ENCODE results near the gene GARIN5A.

GARIN5A gene

DNA sequence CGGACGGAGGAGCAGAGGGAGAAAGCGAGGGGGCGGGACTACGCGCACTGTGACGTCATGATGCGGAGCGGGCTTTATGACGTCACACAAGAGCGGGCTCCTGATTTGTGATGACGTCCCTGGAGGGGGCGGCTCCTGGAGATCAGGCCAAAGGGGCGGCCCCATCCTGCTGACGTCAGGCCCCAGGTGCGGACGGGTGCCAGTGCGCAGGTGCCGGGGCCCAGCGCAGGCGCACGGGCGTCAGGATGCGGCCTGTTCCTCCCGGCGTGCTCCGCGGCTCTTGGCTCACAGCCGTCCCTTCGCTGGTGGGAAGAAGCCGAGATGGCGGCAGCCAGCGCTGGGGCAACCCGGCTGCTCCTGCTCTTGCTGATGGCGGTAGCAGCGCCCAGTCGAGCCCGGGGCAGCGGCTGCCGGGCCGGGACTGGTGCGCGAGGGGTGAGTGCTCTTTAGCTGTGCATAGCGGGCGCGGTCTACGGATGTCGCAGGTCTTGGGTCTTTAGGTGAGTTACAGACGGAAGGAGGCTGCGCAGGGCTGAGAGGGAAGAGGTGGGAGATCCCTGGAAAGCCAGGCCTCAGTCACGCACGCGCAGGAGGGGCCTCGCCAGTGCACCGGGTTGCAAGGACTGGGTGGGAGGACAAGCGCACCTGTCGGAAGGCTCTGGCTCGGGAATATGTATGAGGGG lies at the start of gene GARIN5A, which contains the start of gene EMC10:
Gene GARIN5A, minus strand, starts transcription at position 625 of the 683 bp plus-strand sequence. Its CDS starts 460 bp downstream, at position 165.
Gene EMC10, plus strand, starts transcription at position 284 of the 683 bp plus-strand sequence. Its CDS starts 38 bp downstream, at position 322.
- DNase-seq (ENCODE audit: low read depth in 2 of 2): peak; percentile 93 to 95

GRCh38 chr19:50522881-50523280 lies 46.2 kb upstream of the GARIN5A start:
- DNase-seq (ENCODE audit: low read depth in 2 of 2): no peak

- DNase-seq (ENCODE audit: low read depth in 2 of 2): no peak
Observed at GRCh38 chr19:50520822-50521465, 44.3 kb upstream of the GARIN5A start.

GRCh38 chr19:50519006-50519575 lies 42.4 kb upstream of the GARIN5A start:
- DNase-seq (ENCODE audit: low read depth in 2 of 2): no peak

DNA sequence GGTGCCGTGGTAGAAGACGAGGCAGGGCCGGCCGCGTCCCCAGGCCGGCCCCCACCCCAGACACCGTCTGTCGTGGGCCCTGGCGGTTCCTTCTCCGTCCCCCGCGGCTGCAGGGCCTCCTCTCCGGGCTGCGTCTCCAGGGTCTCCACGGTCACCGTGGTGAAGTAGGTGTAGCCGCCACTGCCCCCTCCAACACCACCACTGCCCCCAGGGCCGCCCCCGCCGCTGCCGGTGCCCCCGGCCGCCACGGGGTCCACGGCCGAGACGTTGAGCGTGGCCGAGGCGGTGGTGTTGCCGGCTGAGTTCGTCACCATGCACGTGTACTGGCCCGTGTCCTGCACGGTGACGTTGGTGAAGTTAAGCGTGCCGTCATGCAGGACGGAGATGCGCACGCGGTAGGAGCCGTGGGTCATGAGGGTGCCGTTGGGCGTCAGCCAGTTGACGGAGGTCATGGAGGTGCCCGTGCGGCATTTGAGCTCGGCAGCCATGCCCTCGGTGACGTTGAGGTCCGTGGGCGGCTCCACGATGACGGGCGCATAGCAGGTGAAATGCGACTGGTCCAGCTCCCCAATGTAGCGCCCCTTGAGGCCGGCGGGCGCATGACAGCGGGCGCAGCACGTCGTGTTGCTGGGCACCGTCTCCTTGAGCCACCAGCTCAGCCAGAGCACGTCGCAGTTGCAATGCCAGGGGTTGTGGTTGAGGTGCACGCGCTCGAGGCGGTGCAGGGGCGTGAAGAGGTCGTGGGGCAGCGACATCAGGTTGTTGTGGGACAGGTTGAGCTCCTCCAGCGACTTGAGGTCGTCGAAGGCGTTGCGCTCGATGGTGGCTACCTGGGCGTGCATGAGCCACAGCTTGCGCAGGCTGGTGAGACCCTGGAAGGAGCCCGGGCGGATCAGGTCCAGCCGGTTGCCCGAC lies 41.7 kb upstream of the GARIN5A start:
- DNase-seq (ENCODE audit: low read depth in 2 of 2): no peak

- DNase-seq (ENCODE audit: low read depth in 2 of 2): no peak
Observed at GRCh38 chr19:50517704-50518075, 41.0 kb upstream of the GARIN5A start.

GRCh38 chr19:50516964-50517703 lies 40.5 kb upstream of the GARIN5A start:
- DNase-seq (ENCODE audit: low read depth in 2 of 2): no peak

- DNase-seq (ENCODE audit: low read depth in 2 of 2): no peak
Observed at GRCh38 chr19:50516456-50516855, 39.8 kb upstream of the GARIN5A start.

- no peak for DNase-seq (ENCODE audit: low read depth in 2 of 2)
Observed at GRCh38 chr19:50515168-50515561, 38.5 kb upstream of the GARIN5A start.

GRCh38 chr19:50514346-50515167 lies 37.9 kb upstream of the GARIN5A start:
- DNase-seq (ENCODE audit: low read depth in 2 of 2): no peak

- DNase-seq (ENCODE audit: low read depth in 2 of 2): no peak
Observed at GRCh38 chr19:50513746-50514345, 37.2 kb upstream of the GARIN5A start, which contains the start of gene ASPDH. Gene ASPDH (minus strand): TSS chr19:50513913. CDS start chr19:50513823, 90 bp downstream.

DNA sequence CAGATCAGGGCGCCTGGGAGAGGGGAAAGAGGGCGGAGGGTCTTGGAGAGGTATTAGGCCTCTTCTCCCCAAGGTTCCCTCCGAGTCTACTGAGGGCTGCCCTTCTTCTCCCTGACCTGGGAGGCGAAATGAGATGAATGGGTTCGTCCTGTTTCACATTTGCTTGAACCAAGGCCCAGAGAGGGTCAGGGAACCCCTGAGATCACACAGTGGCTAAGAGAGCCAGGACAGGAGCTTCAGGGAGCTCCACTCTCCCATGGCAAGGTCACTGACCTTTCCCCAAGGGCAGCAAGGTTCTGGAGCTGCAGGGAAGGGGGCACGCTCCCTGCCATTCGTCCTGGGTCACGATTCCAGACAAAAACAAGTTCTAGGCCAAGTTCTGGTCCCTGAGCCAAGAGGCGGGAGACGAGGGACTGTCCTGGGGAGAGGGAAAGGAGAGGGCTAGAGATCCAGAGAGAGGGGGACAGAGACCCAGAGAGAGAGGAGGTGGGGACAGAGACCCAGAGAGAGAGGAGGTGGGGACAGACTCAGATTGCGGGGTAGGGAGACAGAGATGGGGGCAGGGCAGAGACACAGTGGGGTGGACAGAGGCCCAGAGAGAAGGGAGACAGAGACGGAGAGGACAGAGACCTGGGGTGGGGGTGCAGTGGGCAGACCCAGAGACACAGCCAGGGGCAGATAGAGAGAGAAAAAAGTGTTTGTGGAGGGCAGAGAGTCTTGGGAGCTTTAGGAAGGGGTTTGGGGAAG lies 36.5 kb upstream of the GARIN5A start:
- DNase-seq (ENCODE audit: low read depth in 2 of 2): no peak

DNA sequence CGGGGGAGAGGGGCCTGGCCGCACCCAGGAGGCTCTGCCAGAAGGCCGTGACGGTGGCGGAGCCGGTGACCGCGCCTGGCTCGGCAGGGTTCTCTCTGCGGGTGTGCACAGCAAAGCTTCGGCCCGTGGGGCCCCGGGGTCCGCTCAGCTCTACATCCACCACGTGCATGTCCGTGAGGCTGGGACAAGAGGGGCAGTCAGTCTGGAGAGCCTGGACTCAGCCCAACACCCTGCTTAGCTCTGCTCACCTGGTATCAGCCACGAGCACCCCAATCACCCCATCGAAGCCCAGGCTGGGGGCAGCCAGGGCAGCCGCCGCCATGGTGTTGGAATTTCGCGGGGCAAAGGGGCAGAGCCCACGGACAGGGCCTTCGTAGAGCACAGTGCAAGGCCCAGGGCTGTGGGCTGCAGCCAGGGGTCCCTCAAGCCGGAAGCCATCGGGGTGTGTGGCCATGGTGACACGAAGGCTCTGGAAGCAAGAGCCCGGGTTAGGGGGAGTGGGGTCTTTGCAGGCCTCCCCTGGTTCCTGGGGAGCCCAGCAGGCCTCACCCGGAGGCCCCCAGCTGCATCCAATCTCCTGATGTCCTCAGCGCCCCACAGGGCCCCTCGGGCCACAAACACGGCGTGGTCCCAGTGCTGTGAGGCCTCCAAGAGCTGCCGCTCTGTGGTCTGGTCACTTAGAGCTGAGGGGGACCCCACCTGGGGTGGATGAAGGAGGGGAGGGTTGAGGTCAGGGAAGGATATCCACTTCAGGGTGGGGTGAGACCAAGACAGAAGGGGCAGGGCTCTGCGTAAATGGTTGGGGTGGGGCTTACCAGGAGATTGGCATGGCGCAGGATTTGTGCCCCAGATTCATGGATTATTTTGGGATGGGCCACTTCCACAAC lies 35.7 kb upstream of the GARIN5A start:
- no peak for DNase-seq (ENCODE audit: low read depth in 2 of 2)

DNA sequence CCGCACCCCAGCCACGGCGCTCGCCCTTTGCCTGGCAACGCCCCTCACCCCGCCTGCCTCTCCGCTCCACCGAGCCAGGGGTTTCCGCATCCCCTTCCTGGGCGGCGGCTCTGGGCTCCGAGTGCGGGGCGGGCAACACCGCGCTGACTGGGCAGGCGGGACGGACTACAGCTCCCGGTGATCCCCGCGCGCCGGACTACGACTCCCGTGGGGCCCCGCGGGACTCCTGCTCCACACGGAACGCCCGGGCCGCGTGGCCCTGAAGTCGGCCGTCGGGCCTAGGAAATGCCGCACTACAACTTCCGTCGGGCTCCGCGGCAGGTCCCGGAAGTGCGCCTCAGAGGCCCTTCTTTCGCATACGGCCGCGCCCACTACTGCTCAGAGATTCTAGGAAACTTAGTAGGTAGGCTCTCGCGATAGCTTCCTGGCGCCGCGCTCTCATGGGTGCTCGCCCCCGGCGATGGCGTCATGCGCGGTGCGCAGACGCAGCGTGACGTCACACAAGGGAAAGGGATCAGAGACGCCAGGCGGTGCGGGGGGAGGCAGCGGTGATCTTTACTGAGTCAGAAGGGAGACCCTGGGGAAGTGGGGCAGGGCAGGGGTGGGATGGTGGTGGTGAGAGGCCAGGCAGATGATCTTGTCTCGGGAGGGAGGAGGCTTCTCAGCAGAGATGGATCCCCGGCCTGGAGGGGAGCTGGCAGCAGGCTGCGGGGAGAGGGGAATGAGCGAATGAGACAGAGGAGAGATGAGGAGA lies 34.6 kb upstream of the GARIN5A start, which contains the start of gene JOSD2:
Gene JOSD2, minus strand, starts transcription at position 123 of the 754 bp plus-strand sequence. CDS start 760 bp downstream, outside the sequence.
- peak; percentile 92 to 96 for DNase-seq (ENCODE audit: low read depth in 2 of 2)

- no peak for DNase-seq (ENCODE audit: low read depth in 2 of 2)
Observed at GRCh38 chr19:50510700-50511068, 34.0 kb upstream of the GARIN5A start.

DNA sequence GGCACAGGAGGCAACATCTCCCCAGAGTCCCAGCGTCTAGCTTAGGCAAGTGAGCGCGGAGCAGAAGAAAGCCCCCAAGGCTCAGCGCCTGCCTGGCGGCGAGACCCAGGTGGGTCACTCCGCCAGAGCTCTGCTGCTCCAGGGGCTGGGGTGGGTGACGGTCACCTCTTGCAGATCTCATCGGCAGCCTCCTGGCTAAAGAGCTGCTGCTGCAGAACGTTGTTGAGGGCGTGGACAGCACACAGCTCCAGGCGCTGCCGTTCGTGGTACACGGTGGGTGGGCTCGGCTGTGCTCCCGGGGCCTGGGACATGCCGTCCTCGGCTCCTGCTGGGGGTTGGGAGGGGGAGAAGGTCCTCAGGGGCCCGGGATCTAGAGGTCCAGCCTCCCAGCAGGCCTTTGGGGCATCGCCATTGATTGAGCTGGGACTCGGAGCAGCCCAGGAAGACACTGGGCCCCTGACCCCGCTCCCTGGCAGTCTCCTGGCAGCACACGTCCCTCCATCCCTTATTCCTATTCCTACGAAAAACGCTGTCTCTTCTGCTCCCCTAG lies 33.5 kb upstream of the GARIN5A start:
- DNase-seq (ENCODE audit: low read depth in 2 of 2): no peak

DNA sequence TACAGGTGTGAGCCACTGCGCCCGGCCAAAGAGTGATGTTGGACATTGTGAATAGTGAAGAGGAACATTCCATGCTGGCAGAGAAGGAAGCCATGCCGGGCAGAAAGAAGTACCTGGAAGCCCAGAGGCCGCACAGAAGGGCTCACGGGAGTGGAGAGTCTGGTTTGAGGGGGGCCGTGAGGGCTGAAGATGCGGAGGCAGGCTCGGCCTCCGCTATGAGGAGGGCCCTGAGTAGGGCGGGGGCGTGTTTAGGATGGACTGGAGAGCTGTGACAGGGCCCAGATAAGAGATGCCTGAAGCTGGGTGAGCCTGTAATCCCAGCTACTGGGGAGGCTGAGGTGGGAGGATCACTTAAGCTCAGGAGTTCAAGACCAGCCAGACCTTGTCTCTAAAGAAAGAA lies 32.7 kb upstream of the GARIN5A start:
- no peak for DNase-seq (ENCODE audit: low read depth in 2 of 2)
